Neuronal stem cell (in vitro differentiated cells): Measurements from ENCODE around the gene SLC11A2.

ENCODE experiments used
- DNase-seq: peaks from one replicate; pipeline ENCODE4 v3.0.0-alpha.2; 2013; ENCODE audit warnings: low spot score
- H2AFZ ChIP-seq: one replicate; pipeline ENCODE4 v1.6.1; 2013; ENCODE audit warnings: mild to moderate bottlenecking, low read length, inconsistent platforms
- H2AK5ac ChIP-seq: 2 replicates; pipeline ENCODE4 v1.6.1; 2013; ENCODE audit warnings: low read depth, mild to moderate bottlenecking, inconsistent platforms, low read length, moderate library complexity, mixed read lengths
- H2BK120ac ChIP-seq: 2 replicates; pipeline ENCODE4 v1.6.1; 2013; ENCODE audit warnings: low read depth, mild to moderate bottlenecking, inconsistent platforms, low read length, moderate library complexity, mixed read lengths
- H2BK12ac ChIP-seq: one replicate; pipeline ENCODE4 v1.6.1; 2013; ENCODE audit warnings: low read length, inconsistent platforms
- H2BK15ac ChIP-seq: 2 replicates; pipeline ENCODE4 v1.6.1; 2013; ENCODE audit warnings: mild to moderate bottlenecking, low read length, inconsistent platforms, mixed read lengths
- H2BK5ac ChIP-seq: one replicate; pipeline ENCODE4 v1.6.1; 2013; ENCODE audit warnings: inconsistent platforms, mild to moderate bottlenecking, low read length, moderate library complexity
- H3K14ac ChIP-seq: one replicate; pipeline ENCODE4 v1.6.1; 2013; ENCODE audit warnings: low read length, inconsistent platforms
- H3K18ac ChIP-seq: 2 replicates; pipeline ENCODE4 v1.6.1; 2013; ENCODE audit warnings: low read length, inconsistent platforms
- H3K23ac ChIP-seq: 2 replicates; pipeline ENCODE4 v1.6.1; 2013; ENCODE audit warnings: low read depth, mild to moderate bottlenecking, mixed read lengths, low read length, inconsistent platforms; ENCODE audit not compliant: poor library complexity
- H3K27ac ChIP-seq: replicated peaks from 3 replicates; pipeline ENCODE4 v1.5.1; 2013; ENCODE audit warnings: low read length, inconsistent platforms
- H3K27me3 ChIP-seq, 3 experiments: 2 replicates each; pipeline ENCODE4 v1.6.1; 2013; ENCODE audit warnings: low read length in 3 of 3, mild to moderate bottlenecking in 2 of 3, inconsistent platforms in 1 of 3, low read depth in 1 of 3, mixed read lengths in 1 of 3, moderate library complexity in 1 of 3; ENCODE audit not compliant: control insufficient read depth in 3 of 3, insufficient read depth in 3 of 3
- H3K36me3 ChIP-seq, 2 donors: replicated peaks in 1 of 2; 2 replicates each; pipeline ENCODE4 v1.6.1; 2013; ENCODE audit warnings: low read length in 2 of 2; ENCODE audit not compliant: control insufficient read depth in 2 of 2, insufficient read depth in 2 of 2
- H3K4ac ChIP-seq: 2 replicates; pipeline ENCODE4 v1.6.1; 2013; ENCODE audit warnings: inconsistent platforms, mild to moderate bottlenecking, low read length, moderate library complexity
- H3K4me1 ChIP-seq, 2 donors: 1 replicate in 1 of 2; 2 replicates in 1 of 2; pipeline ENCODE4 v1.6.1; 2013; ENCODE audit warnings: low read length in 2 of 2, low read depth in 1 of 2; ENCODE audit not compliant: control insufficient read depth in 2 of 2, insufficient read depth in 1 of 2
- H3K4me2 ChIP-seq: one replicate; pipeline ENCODE4 v1.6.1; 2013; ENCODE audit warnings: mild to moderate bottlenecking, low read length, inconsistent platforms; ENCODE audit not compliant: insufficient read depth, poor library complexity, severe bottlenecking
- H3K4me3 ChIP-seq, 2 donors: 2 replicates each; pipeline ENCODE4 v1.5.1; 2013; ENCODE audit warnings: low read length in 2 of 2, mild to moderate bottlenecking in 2 of 2, inconsistent platforms in 1 of 2, moderate library complexity in 1 of 2
- H3K79me1 ChIP-seq: one replicate; pipeline ENCODE4 v1.6.1; 2013; ENCODE audit warnings: low read depth, mild to moderate bottlenecking, inconsistent platforms, low read length, moderate library complexity
- H3K9ac ChIP-seq: one replicate; pipeline ENCODE4 v1.6.1; 2013; ENCODE audit warnings: mild to moderate bottlenecking, low read depth, low read length, inconsistent platforms; ENCODE audit not compliant: poor library complexity
- H3K9me3 ChIP-seq, 2 donors: replicated peaks in 1 of 2; 2 replicates each; pipeline versions ENCODE3 to v1.6.1; 2013; ENCODE audit warnings: low read length in 2 of 2, mild to moderate bottlenecking in 2 of 2, inconsistent platforms in 1 of 2, low read depth in 1 of 2, mixed read lengths in 1 of 2, moderate library complexity in 1 of 2; ENCODE audit not compliant: control insufficient read depth in 2 of 2, insufficient read depth in 1 of 2
- H4K8ac ChIP-seq: one replicate; pipeline ENCODE4 v1.6.1; 2013; ENCODE audit warnings: low read depth, mild to moderate bottlenecking, inconsistent platforms, low read length, moderate library complexity
- H4K91ac ChIP-seq: one replicate; pipeline ENCODE4 v1.6.1; 2013; ENCODE audit warnings: low read length, low read depth, mild to moderate bottlenecking, inconsistent platforms; ENCODE audit not compliant: poor library complexity
- WGBS, 2 donors: extraction: QIAGEN DNeasy Blood & Tissue Kit; methylation state at CpG; one replicate each; pipeline ENCODE4 v1.1.7; 2013; ENCODE audit warnings: missing lambda C conversion rate in 2 of 2, mixed read lengths in 1 of 2; ENCODE audit not compliant: insufficient read length in 2 of 2, insufficient replicate concordance in 1 of 2; ENCODE audit errors: extremely low coverage in 2 of 2; 5-methylcytosine and 5-hydroxymethylcytosine counted together

SLC11A2 gene

DNA sequence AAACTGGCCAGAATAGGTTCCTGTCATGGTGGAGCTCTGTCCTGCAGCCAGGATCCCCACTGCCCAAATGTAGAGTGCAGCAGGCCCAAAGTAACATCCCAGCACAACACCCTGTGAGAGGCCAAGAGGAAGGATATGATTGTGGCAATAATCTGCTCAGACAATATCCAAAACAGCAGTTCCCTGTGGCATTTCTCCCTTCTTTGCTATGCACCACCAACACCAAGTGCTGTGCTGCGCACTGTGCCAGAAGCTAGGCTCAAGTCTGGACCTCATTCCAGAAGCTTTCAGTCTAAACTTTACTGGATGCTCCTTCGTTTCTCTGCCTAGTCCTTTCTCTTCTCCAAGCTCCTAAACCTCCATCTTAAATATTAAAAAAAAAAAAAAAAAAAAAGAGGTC is 33.4 kb downstream of the SLC11A2 start:
- Histone ChIP-seq H3K27ac (no peak overlapping the region), H3K79me1 (no peaks in the 10 kb centered on the region), H3K27me3 (no peaks in the 10 kb centered on the region), H4K8ac (no peak overlapping the region), H3K4me2 (no peak overlapping the region), H2BK5ac (no peak overlapping the region), H3K36me3 (peaks cover 21 to 92% of the 10 kb centered on the region in 2 donors), H2BK12ac (no peak overlapping the region), H3K4ac (no peak overlapping the region), H4K91ac (no peak overlapping the region), H3K4me3 (no peak overlapping the region), H2BK120ac (no peak overlapping the region), H3K18ac (no peak overlapping the region), H2AFZ (no peak overlapping the region), H3K23ac (no peak overlapping the region), H2AK5ac (no peak overlapping the region), H3K4me1 (no peaks in the 10 kb centered on the region), H3K14ac (no peak overlapping the region), H3K9ac (no peak overlapping the region), H2BK15ac (no peak overlapping the region), H3K9me3 (no peaks in the 10 kb centered on the region)
- WGBS, 2 donors: no CpG with 5 or more reads among the region's 2 CpGs
- no peak for DNase-seq

DNA sequence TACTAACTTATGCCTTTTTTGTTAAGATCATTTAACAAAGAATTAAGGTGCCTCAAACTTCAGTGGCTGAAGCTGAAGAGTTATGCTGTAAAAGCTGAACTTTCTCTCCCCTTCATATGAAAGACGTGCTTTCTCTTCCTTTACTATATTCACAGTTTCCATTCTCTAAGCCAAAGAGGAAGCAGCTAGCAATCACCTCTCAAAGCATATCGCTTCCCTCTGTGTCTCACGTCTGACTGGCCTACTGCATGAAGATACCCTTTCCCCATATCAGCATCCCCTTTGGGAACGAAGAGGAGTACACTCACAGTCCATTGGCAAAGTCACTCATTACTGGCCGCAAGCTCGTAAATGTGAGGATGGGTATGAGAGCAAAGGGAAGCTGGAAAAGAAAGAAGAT is 34.9 kb downstream of the SLC11A2 start:
- Histone ChIP-seq H3K27me3 (no peaks in the 10 kb centered on the region), H3K9me3 (no peaks in the 10 kb centered on the region), H3K18ac (no peak overlapping the region), H3K4me2 (no peak overlapping the region), H2BK15ac (no peak overlapping the region), H4K8ac (no peak overlapping the region), H2BK5ac (no peak overlapping the region), H3K4me3 (no peak overlapping the region), H3K36me3 (peaks cover 18 to 96% of the 10 kb centered on the region in 2 donors), H3K14ac (no peak overlapping the region), H3K23ac (no peak overlapping the region), H3K79me1 (no peaks in the 10 kb centered on the region), H2AK5ac (no peak overlapping the region), H3K27ac (no peak overlapping the region), H2AFZ (no peak overlapping the region), H3K4me1 (no peaks in the 10 kb centered on the region), H3K4ac (no peak overlapping the region), H4K91ac (no peak overlapping the region), H2BK12ac (no peak overlapping the region), H2BK120ac (no peak overlapping the region), H3K9ac (no peak overlapping the region)
- no peak for DNase-seq
- WGBS, 2 donors: no CpG with 5 or more reads among the region's 6 CpGs

DNA sequence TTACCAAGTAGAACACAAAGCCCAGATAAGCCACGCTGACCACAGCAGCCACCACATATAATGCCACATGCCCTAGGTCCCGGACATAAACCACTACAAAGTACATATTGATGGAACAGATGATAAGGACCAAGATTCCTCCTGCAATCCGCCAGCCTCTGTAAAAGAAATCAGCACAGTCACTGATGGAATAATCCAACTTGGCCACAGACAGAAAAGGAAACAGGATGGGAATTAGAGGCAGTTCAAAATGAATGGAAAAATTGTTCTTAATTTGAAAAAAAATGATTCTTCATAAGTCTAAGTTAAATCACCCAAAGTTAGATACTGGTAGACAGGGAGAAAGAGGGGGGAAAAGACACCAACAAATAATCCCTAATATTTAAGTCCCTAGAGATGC is 35.4 kb downstream of the SLC11A2 start:
- H2BK12ac ChIP-seq: no peak overlapping the region
- no peak overlapping the region for H2AFZ ChIP-seq
- no peak overlapping the region for H2BK15ac ChIP-seq
- no peak overlapping the region for H2BK5ac ChIP-seq
- no peak overlapping the region for H3K4ac ChIP-seq
- no peak overlapping the region for H3K14ac ChIP-seq
- H4K8ac ChIP-seq: no peak overlapping the region
- H3K23ac ChIP-seq: no peak overlapping the region
- H4K91ac ChIP-seq: no peak overlapping the region
- no peaks in the 10 kb centered on the region for H3K27me3 ChIP-seq
- no peaks in the 10 kb centered on the region for H3K4me1 ChIP-seq
- no peak overlapping the region for H3K4me3 ChIP-seq
- H3K36me3 ChIP-seq: peaks cover 17 to 96% of the 10 kb centered on the region in 2 donors
- no peak overlapping the region for H3K18ac ChIP-seq
- H3K4me2 ChIP-seq: no peak overlapping the region
- H2BK120ac ChIP-seq: no peak overlapping the region
- no peak overlapping the region for H3K27ac ChIP-seq
- no CpG with 5 or more reads among the region's 3 CpGs for WGBS, 2 donors
- DNase-seq: no peak
- H3K79me1 ChIP-seq: no peaks in the 10 kb centered on the region
- H3K9me3 ChIP-seq: no peaks in the 10 kb centered on the region
- no peak overlapping the region for H3K9ac ChIP-seq
- H2AK5ac ChIP-seq: no peak overlapping the region

DNA sequence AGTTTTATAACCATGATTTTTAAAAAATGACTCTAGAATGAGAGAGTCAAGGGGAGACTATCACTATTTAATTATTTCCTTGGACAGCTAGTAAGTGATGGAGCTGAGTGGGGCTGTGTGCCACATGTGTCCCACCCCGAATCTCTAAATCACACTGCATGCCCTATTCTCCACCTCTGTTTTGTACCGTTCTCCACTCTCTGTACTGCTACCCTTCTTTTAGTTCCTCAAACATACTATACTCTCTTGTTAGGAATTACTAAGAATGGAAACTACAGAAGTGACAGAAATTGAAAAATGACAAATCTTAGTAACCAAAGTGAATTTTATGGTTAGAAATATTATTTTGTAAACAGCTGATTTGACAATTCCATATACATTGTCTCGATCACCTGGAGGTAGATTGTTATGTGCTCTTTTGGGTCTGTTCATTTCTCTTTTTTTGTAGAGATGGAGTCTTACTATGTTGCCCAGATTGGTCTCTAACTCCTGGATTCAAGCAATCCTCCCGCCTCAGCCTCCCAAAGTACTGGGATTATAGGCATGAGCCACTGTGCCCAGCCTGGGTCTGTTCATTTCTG is 35.9 kb downstream of the SLC11A2 start:
- no peak overlapping the region for H2AFZ ChIP-seq
- no peak overlapping the region for H3K27ac ChIP-seq
- no peak overlapping the region for H2BK15ac ChIP-seq
- no peak overlapping the region for H3K14ac ChIP-seq
- H3K9me3 ChIP-seq: no peaks in the 10 kb centered on the region
- H3K4ac ChIP-seq: no peak overlapping the region
- no peak overlapping the region for H3K9ac ChIP-seq
- no peak overlapping the region for H4K91ac ChIP-seq
- H3K18ac ChIP-seq: no peak overlapping the region
- H2AK5ac ChIP-seq: no peak overlapping the region
- H3K4me3 ChIP-seq: no peak overlapping the region
- H3K4me1 ChIP-seq: no peaks in the 10 kb centered on the region
- no peak overlapping the region for H2BK12ac ChIP-seq
- no peak overlapping the region for H2BK120ac ChIP-seq
- H3K23ac ChIP-seq: no peak overlapping the region
- no peaks in the 10 kb centered on the region for H3K27me3 ChIP-seq
- no peaks in the 10 kb centered on the region for H3K79me1 ChIP-seq
- no peak for DNase-seq
- peaks cover 17 to 91% of the 10 kb centered on the region in 2 donors for H3K36me3 ChIP-seq
- no peak overlapping the region for H3K4me2 ChIP-seq
- H4K8ac ChIP-seq: no peak overlapping the region
- H2BK5ac ChIP-seq: no peak overlapping the region
- no CpG with 5 or more reads among the region's 4 CpGs for WGBS, 2 donors
